GM12878 (cell line): ENCODE measurements around the gene BRINP2. TPM values are rescaled to one million over a fixed set of nuclear protein-coding genes. Genes with fewer than 3 reads are reported as not detected.

Experiments
- ATAC-seq: fragments of 200-7000 bp; cut with Tn5 transposase; 3 replicates; pipeline ENCODE4 v1.9.1; 2020; ENCODE audit warnings: mild to moderate bottlenecking, moderate library complexity
- BruUV-seq: library from RNA; stranded (reverse); fragments of 400-500 nt; replicated peaks from 2 replicates; lab custom pipeline; 2021; lab: Mats Ljungman, UMichigan
- CTCF ChIA-PET: fragments of 300-600 bp; sonication (Branson Sonifier 250); formaldehyde crosslinking; extraction: SDS; loops from one replicate; lab custom pipeline; 2021; ENCODE audit warnings: inconsistent platforms; lab: Yijun Ruan, JAX
- POLR2A ChIA-PET: fragments of 350-600 bp; formaldehyde crosslinking; extraction: SDS; loops from one replicate; lab custom pipeline; 2021; ENCODE audit warnings: inconsistent platforms; lab: Charles Lee
- RAD21 ChIA-PET: fragments of 300-600 bp; sonication (Branson Sonifier 250); formaldehyde crosslinking; loops from one replicate; lab custom pipeline; 2023; ENCODE audit warnings: antibody characterized with exemption; ENCODE audit not compliant: unreplicated experiment; lab: Charles Lee
- SMC1A ChIA-PET: fragments of 300-600 bp; sonication (Branson Sonifier 250); formaldehyde crosslinking; loops from one replicate; lab custom pipeline; 2023; ENCODE audit not compliant: unreplicated experiment, uncharacterized antibody; lab: Charles Lee
- DNase-seq: peaks from one replicate; pipeline ENCODE4 v3.0.0-alpha.2; 2011; ENCODE audit warnings: low read depth, low spot score
- FAIRE-seq: peaks from 3 replicates; lab custom pipeline; 2011; peaks lifted over from hg19 to GRCh38; lab: Jason Lieb, UNC
- H2AFZ ChIP-seq: 2 replicates; pipeline ENCODE4 v1.6.0; 2011; ENCODE audit warnings: low read depth, low read length, control low read depth; ENCODE audit not compliant: control insufficient read depth
- H3K27ac ChIP-seq: 2 replicates; pipeline ENCODE4 v1.5.1; 2011; ENCODE audit warnings: control low read depth; ENCODE audit not compliant: control insufficient read depth, insufficient read depth
- H3K27me3 ChIP-seq, 2 experiments: replicated peaks in 1 of 2; 2 replicates each; pipeline versions ENCODE4 v1.6.0 to v1.6.1; 2011; ENCODE audit warnings: low read length in 1 of 2; ENCODE audit not compliant: control insufficient read depth in 2 of 2, insufficient read depth in 2 of 2
- H3K36me3 ChIP-seq, 2 experiments: 2 replicates each; pipeline ENCODE4 v1.5.1; 2011; ENCODE audit warnings: low read length in 1 of 2; ENCODE audit not compliant: control insufficient read depth in 2 of 2, insufficient read depth in 2 of 2
- H3K4me1 ChIP-seq: 2 replicates; pipeline ENCODE4 v1.6.1; 2011; ENCODE audit warnings: mild to moderate bottlenecking, low read length, moderate library complexity, mixed read lengths; ENCODE audit not compliant: control insufficient read depth, insufficient read depth
- H3K4me2 ChIP-seq: 2 replicates; pipeline ENCODE4 v1.6.0; 2011; ENCODE audit warnings: control low read depth; ENCODE audit not compliant: control insufficient read depth, insufficient read depth
- H3K4me3 ChIP-seq: fragments of 200-600 bp; sonication (generic); 2 replicates; pipeline ENCODE4 v1.5.1; 2016
- H3K79me2 ChIP-seq: 2 replicates; pipeline ENCODE4 v1.6.0; 2011; ENCODE audit warnings: low read length; ENCODE audit not compliant: control insufficient read depth, insufficient read depth
- H3K9ac ChIP-seq: 2 replicates; pipeline ENCODE4 v1.8.0; 2011; ENCODE audit warnings: low read length, control low read depth, mixed read lengths; ENCODE audit not compliant: control insufficient read depth, insufficient read depth
- H3K9me3 ChIP-seq: replicated peaks from 3 replicates; pipeline ENCODE4 v1.5.1; 2011; ENCODE audit warnings: mild to moderate bottlenecking, low read length; ENCODE audit not compliant: control insufficient read depth, insufficient read depth
- H4K20me1 ChIP-seq: 2 replicates; pipeline ENCODE4 v1.6.0; 2011; ENCODE audit not compliant: control insufficient read depth, insufficient read depth
- CEBPB ChIP-seq, 2 experiments: fragments of 150-350 bp in 1 of 2; IDR thresholded peaks; 2 replicates each; pipeline ENCODE4 v1.6.1; 2012 to 2014; ENCODE audit warnings: low read depth in 2 of 2, low read length in 2 of 2, borderline replicate concordance in 1 of 2, inconsistent platforms in 1 of 2
- EGR1 ChIP-seq, 2 experiments: IDR thresholded peaks; 1 replicate in 1 of 2; 2 replicates in 1 of 2; pipeline ENCODE4 v1.6.1; 2011 to 2012; ENCODE audit warnings: low read depth in 2 of 2, low read length in 2 of 2, borderline replicate concordance in 1 of 2, mild to moderate bottlenecking in 1 of 2, moderate library complexity in 1 of 2
- EP300 ChIP-seq, 2 experiments: fragments of 150-350 bp in 1 of 2; IDR thresholded peaks; 2 replicates each; pipeline ENCODE4 v1.6.1; 2011 to 2012; ENCODE audit warnings: low read depth in 2 of 2, low read length in 2 of 2, borderline replicate concordance in 1 of 2, improper control_type of control experiment in 1 of 2, inconsistent platforms in 1 of 2; ENCODE audit not compliant: control insufficient read depth in 1 of 2
- HDAC2 ChIP-seq: fragments of 200-600 bp; sonication (generic); IDR thresholded peaks from 2 replicates; pipeline ENCODE4 v1.6.1; 2017
- POLR2A ChIP-seq: IDR thresholded peaks from 2 replicates; pipeline ENCODE4 v1.6.1; 2011; ENCODE audit warnings: low read depth, mild to moderate bottlenecking, low read length
- SIX5 ChIP-seq: IDR thresholded peaks from 2 replicates; pipeline ENCODE4 v1.6.1; 2011; ENCODE audit warnings: mild to moderate bottlenecking, low read depth, low read length, moderate library complexity; ENCODE audit not compliant: severe bottlenecking
- SPI1 ChIP-seq: IDR thresholded peaks from 2 replicates; pipeline ENCODE4 v1.6.1; 2011; ENCODE audit warnings: low read depth, mild to moderate bottlenecking, low read length, moderate library complexity, borderline replicate concordance; ENCODE audit not compliant: insufficient read depth
- SUZ12 ChIP-seq: fragments of 200-600 bp; sonication (generic); IDR thresholded peaks from one replicate; pipeline ENCODE4 v1.6.1; 2018; ENCODE audit warnings: antibody characterized with exemption, mild to moderate bottlenecking; ENCODE audit not compliant: unreplicated experiment
- TARDBP ChIP-seq: IDR thresholded peaks from 2 replicates; pipeline ENCODE4 v1.6.1; 2016; ENCODE audit warnings: borderline replicate concordance
- WGBS: methylation state at CpG from one replicate; pipeline ENCODE4 v1.1.6; 2016; ENCODE audit warnings: low lambda C conversion rate; ENCODE audit not compliant: insufficient replicate concordance, insufficient coverage; ENCODE audit errors: missing lambda C conversion rate; 5-methylcytosine and 5-hydroxymethylcytosine counted together
- in situ Hi-C: fragments of 300-500 bp; cut with MboI; formaldehyde crosslinking; loops from 9 replicates; pipeline ENCODE4 v1.14.3; 2018; ENCODE audit warnings: mixed read lengths
- intact Hi-C: fragments of 100-400 bp; cut with micrococcal nuclease; formaldehyde crosslinking; loops from one replicate; pipeline ENCODE4 v1.14.2; 2022; ENCODE audit not compliant: unreplicated experiment
- polyA plus RNA-seq, 11 experiments: library from polyadenylated mRNA; depleted of rRNA in 4 of 11; unstranded in 6 of 11; stranded (reverse) in 5 of 11; fragments of >200 nt; fragmentation: Nextera tagmentation in 4 of 11; fragmentation: Illumina TruSeq in 1 of 11; extraction: Ambion mirVana in 4 of 11; extraction: Trizol in 1 of 11; gene quantifications; 1 replicate in 1 of 11; 2 replicates in 10 of 11; pipeline versions ENCODE4 v1.2.1 to v1.2.3, GENCODE V29; 2011 to 2016; ENCODE audit warnings: inconsistent platforms in 2 of 11, missing spikeins in 2 of 11, low read depth in 1 of 11
- total RNA-seq, 4 experiments: library from RNA; depleted of rRNA in 3 of 4; stranded (reverse); fragments of >200 nt in 3 of 4; fragmentation: Illumina TruSeq in 1 of 4; extraction: Trizol in 1 of 4; gene quantifications; 2 replicates each; pipeline versions ENCODE4 v1.2.1 to v1.2.3, GENCODE V29; 2013 to 2021
- TF ChIP-seq, protein P1 (sequence below): fragments of 450-650 bp; IDR thresholded peaks from 2 replicates; pipeline ENCODE4 v1.6.1; 2017; ENCODE audit warnings: mild to moderate bottlenecking, moderate library complexity
- TF ChIP-seq, protein P2 (sequence below): fragments of 450-650 bp; IDR thresholded peaks from 2 replicates; pipeline ENCODE4 v1.6.1; 2014; ENCODE audit warnings: mild to moderate bottlenecking
- TF ChIP-seq, protein P3 (sequence below): IDR thresholded peaks from 2 replicates; pipeline ENCODE4 v1.6.1; 2012; ENCODE audit warnings: low read depth, low read length, improper control_type of control experiment
- TF ChIP-seq, protein P4 (sequence below): fragments of 450-650 bp; IDR thresholded peaks from 2 replicates; pipeline ENCODE4 v1.6.1; 2018; ENCODE audit warnings: mild to moderate bottlenecking, low read depth, moderate library complexity; ENCODE audit not compliant: partially characterized antibody

The BRINP2 gene
- total and polyA plus RNA-seq, 10 of the 15 experiments (the other 5 are each of a cell fraction or from before 2014, with no cell fraction given), result 0.03 TPM; not detected in 9

DNA sequence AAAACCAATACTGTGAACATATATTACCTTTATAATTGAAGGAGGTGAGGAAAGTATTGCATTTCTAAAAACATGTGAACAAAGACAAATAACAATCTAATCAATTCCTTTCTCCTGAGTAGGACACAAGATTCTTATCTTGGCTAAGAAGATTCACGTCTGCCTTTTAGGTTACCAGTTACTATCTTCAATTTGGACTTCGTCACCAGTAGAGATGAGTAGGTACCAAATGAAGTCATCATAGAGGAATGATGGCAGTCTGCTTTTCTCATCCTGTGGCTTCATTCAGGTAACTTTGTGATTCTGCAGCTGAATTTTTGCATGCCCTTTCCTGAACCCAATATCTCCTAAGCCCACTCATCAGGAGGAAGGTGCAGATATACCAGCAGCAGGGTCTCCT is 38.6 kb upstream of the BRINP2 start (continued):
- no peak for TF ChIP-seq SUZ12
- TF ChIP-seq, protein P1, sequence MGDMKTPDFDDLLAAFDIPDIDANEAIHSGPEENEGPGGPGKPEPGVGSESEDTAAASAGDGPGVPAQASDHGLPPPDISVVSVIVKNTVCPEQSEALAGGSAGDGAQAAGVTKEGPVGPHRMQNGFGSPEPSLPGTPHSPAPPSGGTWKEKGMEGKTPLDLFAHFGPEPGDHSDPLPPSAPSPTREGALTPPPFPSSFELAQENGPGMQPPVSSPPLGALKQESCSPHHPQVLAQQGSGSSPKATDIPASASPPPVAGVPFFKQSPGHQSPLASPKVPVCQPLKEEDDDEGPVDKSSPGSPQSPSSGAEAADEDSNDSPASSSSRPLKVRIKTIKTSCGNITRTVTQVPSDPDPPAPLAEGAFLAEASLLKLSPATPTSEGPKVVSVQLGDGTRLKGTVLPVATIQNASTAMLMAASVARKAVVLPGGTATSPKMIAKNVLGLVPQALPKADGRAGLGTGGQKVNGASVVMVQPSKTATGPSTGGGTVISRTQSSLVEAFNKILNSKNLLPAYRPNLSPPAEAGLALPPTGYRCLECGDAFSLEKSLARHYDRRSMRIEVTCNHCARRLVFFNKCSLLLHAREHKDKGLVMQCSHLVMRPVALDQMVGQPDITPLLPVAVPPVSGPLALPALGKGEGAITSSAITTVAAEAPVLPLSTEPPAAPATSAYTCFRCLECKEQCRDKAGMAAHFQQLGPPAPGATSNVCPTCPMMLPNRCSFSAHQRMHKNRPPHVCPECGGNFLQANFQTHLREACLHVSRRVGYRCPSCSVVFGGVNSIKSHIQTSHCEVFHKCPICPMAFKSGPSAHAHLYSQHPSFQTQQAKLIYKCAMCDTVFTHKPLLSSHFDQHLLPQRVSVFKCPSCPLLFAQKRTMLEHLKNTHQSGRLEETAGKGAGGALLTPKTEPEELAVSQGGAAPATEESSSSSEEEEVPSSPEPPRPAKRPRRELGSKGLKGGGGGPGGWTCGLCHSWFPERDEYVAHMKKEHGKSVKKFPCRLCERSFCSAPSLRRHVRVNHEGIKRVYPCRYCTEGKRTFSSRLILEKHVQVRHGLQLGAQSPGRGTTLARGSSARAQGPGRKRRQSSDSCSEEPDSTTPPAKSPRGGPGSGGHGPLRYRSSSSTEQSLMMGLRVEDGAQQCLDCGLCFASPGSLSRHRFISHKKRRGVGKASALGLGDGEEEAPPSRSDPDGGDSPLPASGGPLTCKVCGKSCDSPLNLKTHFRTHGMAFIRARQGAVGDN, result no peak

DNA sequence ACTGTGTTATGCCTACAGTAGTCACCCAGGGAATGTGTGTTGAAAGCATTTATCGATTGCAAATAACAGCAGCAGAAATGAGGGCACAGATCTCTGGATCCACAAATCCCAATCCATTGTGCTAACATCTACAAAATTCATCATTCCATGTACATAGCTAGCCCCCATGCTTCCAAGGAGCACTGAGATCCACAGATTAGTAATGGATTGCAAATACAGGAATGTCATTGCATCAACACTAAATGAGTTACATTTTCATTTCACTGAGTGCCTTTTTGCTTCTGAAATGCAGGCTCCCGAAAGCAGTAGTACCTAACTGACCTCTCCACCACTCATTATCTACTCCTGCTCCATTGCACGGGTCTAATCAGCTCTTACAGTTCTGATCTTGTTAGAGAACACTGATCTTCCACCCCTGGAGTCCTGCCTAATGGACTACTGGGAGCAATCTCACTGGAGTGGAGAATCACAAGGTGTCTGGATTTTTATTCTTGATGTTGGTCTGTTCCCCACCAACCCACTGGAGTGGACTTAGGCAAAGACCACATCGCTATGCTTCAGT is 36.7 kb upstream of the BRINP2 start:
- DNase-seq (no peak), FAIRE-seq (no peak), ATAC-seq (no peak)
- H3K9ac ChIP-seq, result no peak overlapping the region
- RAD21 ChIA-PET, result no interaction called here
- no peaks in the 10 kb centered on the region for H3K4me1 ChIP-seq
- BruUV-seq, result no TSS peak
- CTCF ChIA-PET, result no interaction called here
- in situ Hi-C loops (no loop called here), intact Hi-C loops (no loop called here)
- SMC1A ChIA-PET, result no interaction called here
- no peak overlapping the region for H3K4me3 ChIP-seq
- H3K4me2 ChIP-seq, result no peak overlapping the region
- no peak overlapping the region for H3K27ac ChIP-seq
- WGBS, result 9% methylated on average over 4 of the region's 4 CpGs
- no peaks in the 10 kb centered on the region for H3K9me3 ChIP-seq
- no peaks in the 10 kb centered on the region for H3K36me3 ChIP-seq
- H4K20me1 ChIP-seq, result no peaks in the 10 kb centered on the region
- H3K27me3 ChIP-seq, result no peaks in the 10 kb centered on the region
- H2AFZ ChIP-seq, result no peak overlapping the region
- POLR2A ChIA-PET, result no interaction called here
- no peaks in the 10 kb centered on the region for H3K79me2 ChIP-seq
- TF ChIP-seq, protein P2, sequence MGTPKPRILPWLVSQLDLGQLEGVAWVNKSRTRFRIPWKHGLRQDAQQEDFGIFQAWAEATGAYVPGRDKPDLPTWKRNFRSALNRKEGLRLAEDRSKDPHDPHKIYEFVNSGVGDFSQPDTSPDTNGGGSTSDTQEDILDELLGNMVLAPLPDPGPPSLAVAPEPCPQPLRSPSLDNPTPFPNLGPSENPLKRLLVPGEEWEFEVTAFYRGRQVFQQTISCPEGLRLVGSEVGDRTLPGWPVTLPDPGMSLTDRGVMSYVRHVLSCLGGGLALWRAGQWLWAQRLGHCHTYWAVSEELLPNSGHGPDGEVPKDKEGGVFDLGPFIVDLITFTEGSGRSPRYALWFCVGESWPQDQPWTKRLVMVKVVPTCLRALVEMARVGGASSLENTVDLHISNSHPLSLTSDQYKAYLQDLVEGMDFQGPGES, result no peak
- no peak for TF ChIP-seq POLR2A
- TF ChIP-seq TARDBP, result no peak
- TF ChIP-seq HDAC2, result no peak
- TF ChIP-seq SIX5, result no peak
- TF ChIP-seq EGR1 (IDR thresholded peaks at IDR 0.05; ENCODE audit: borderline replicate concordance in 1 of 2, low read depth in 2 of 2, low read length in 2 of 2), result no peak
- no peak for TF ChIP-seq CEBPB (IDR thresholded peaks at IDR 0.05; ENCODE audit: borderline replicate concordance in 1 of 2, low read depth in 2 of 2, low read length in 2 of 2)
- TF ChIP-seq EP300 (IDR thresholded peaks at IDR 0.05; ENCODE audit: borderline replicate concordance in 1 of 2, control insufficient read depth in 1 of 2, low read depth in 2 of 2, low read length in 2 of 2), result no peak
- no peak for TF ChIP-seq SPI1
- TF ChIP-seq, protein P3, sequence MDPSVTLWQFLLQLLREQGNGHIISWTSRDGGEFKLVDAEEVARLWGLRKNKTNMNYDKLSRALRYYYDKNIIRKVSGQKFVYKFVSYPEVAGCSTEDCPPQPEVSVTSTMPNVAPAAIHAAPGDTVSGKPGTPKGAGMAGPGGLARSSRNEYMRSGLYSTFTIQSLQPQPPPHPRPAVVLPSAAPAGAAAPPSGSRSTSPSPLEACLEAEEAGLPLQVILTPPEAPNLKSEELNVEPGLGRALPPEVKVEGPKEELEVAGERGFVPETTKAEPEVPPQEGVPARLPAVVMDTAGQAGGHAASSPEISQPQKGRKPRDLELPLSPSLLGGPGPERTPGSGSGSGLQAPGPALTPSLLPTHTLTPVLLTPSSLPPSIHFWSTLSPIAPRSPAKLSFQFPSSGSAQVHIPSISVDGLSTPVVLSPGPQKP, result no peak
- TF ChIP-seq, protein P4, sequence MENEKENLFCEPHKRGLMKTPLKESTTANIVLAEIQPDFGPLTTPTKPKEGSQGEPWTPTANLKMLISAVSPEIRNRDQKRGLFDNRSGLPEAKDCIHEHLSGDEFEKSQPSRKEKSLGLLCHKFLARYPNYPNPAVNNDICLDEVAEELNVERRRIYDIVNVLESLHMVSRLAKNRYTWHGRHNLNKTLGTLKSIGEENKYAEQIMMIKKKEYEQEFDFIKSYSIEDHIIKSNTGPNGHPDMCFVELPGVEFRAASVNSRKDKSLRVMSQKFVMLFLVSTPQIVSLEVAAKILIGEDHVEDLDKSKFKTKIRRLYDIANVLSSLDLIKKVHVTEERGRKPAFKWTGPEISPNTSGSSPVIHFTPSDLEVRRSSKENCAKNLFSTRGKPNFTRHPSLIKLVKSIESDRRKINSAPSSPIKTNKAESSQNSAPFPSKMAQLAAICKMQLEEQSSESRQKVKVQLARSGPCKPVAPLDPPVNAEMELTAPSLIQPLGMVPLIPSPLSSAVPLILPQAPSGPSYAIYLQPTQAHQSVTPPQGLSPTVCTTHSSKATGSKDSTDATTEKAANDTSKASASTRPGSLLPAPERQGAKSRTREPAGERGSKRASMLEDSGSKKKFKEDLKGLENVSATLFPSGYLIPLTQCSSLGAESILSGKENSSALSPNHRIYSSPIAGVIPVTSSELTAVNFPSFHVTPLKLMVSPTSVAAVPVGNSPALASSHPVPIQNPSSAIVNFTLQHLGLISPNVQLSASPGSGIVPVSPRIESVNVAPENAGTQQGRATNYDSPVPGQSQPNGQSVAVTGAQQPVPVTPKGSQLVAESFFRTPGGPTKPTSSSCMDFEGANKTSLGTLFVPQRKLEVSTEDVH, result no peak
